H1 (cell line): ENCODE measurements around the gene MUC4.

ENCODE experiments used
- CHD2 ChIP-seq: IDR thresholded peaks from 2 replicates; pipeline ENCODE4 v1.6.1; 2012; ENCODE audit warnings: low read length, improper control_type of control experiment
- EZH2 ChIP-seq: fragments of 200-600 bp; sonication (generic); IDR thresholded peaks from 2 replicates; pipeline ENCODE4 v1.7.1; 2012; ENCODE audit warnings: low read depth, mild to moderate bottlenecking, moderate library complexity, low read length, inconsistent platforms; ENCODE audit not compliant: severe bottlenecking
- FOSL1 ChIP-seq: IDR thresholded peaks from 2 replicates; pipeline ENCODE4 v1.6.1; 2011; ENCODE audit warnings: mild to moderate bottlenecking, low read depth, low read length, moderate library complexity; ENCODE audit not compliant: insufficient read depth
- GTF2F1 ChIP-seq: IDR thresholded peaks from 2 replicates; pipeline ENCODE4 v1.6.1; 2012; ENCODE audit warnings: low read depth, low read length, improper control_type of control experiment, borderline replicate concordance
- HDAC6 ChIP-seq: IDR thresholded peaks from one replicate; pipeline ENCODE4 v1.7.1; 2012; ENCODE audit warnings: low read depth, mild to moderate bottlenecking, inconsistent platforms, low read length, moderate library complexity
- POLR2A ChIP-seq, 2 experiments: IDR thresholded peaks; 1 replicate in 1 of 2; 2 replicates in 1 of 2; pipeline ENCODE4 v1.6.1; 2011; ENCODE audit warnings: low read depth in 2 of 2, low read length in 2 of 2, mild to moderate bottlenecking in 2 of 2; ENCODE audit errors: control extremely low read depth in 1 of 2
- RFX5 ChIP-seq: IDR thresholded peaks from 2 replicates; pipeline ENCODE4 v1.6.1; 2011; ENCODE audit warnings: low read depth, low read length, improper control_type of control experiment, borderline replicate concordance
- TF ChIP-seq, protein P1 (sequence below), 3 experiments: IDR thresholded peaks; 1 replicate in 2 of 3; 2 replicates in 1 of 3; pipeline versions ENCODE4 v1.5.1 to v1.6.1; 2011; ENCODE audit warnings: low read length in 3 of 3, mild to moderate bottlenecking in 3 of 3, inconsistent platforms in 2 of 3, low read depth in 1 of 3, moderate library complexity in 1 of 3; ENCODE audit not compliant: insufficient read depth in 1 of 3; ENCODE audit errors: control extremely low read depth in 1 of 3

DNA sequence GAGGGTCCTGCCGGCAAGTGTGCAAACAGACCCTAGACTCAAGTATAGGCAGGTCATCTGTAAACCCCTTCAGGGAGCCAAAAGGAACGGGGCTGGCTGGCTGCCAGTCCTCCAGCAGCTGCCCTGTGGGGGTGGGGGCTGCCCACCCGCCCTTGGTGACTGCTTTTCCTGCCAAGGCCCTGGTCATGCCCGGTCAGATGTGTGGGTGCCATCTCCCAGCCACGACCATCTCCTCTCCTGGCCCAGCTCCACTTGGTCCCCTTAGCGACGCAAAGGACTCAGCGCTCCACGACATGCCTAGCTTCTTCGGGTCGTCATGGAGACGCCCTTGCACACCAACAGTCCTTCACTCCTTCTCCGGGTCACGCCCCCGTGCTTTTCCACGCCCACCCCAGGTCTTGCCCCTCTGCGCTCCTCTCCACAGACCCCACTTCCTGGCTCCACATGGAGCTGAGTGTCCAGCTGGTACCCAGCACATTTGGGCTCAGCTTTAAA lies 2.4 kb downstream of the MUC4 start:
- TF ChIP-seq HDAC6 (no peak), FOSL1 (no peak), RFX5 (no peak), POLR2A (IDR thresholded peaks at IDR 0.05; ENCODE audit: control extremely low read depth in 1 of 2, low read depth in 2 of 2, low read length in 2 of 2) (no peak), GTF2F1 (no peak), EZH2 (no peak), CHD2 (no peak)
- TF ChIP-seq, protein P1, sequence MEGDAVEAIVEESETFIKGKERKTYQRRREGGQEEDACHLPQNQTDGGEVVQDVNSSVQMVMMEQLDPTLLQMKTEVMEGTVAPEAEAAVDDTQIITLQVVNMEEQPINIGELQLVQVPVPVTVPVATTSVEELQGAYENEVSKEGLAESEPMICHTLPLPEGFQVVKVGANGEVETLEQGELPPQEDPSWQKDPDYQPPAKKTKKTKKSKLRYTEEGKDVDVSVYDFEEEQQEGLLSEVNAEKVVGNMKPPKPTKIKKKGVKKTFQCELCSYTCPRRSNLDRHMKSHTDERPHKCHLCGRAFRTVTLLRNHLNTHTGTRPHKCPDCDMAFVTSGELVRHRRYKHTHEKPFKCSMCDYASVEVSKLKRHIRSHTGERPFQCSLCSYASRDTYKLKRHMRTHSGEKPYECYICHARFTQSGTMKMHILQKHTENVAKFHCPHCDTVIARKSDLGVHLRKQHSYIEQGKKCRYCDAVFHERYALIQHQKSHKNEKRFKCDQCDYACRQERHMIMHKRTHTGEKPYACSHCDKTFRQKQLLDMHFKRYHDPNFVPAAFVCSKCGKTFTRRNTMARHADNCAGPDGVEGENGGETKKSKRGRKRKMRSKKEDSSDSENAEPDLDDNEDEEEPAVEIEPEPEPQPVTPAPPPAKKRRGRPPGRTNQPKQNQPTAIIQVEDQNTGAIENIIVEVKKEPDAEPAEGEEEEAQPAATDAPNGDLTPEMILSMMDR (IDR thresholded peaks at IDR 0.05; ENCODE audit: control extremely low read depth in 1 of 3, insufficient read depth in 1 of 3, low read depth in 1 of 3, low read length in 3 of 3): no peak
